Epithelial cell of esophagus (primary cell): ENCODE measurements around the gene ERCC5.

Experiments
- DNase-seq: peaks from one replicate; pipeline ENCODE4 v3.0.0; 2010; ENCODE audit warnings: low read depth
- H3K4me3 ChIP-seq: 2 replicates; pipeline ENCODE4 v1.5.1; 2011; ENCODE audit warnings: mild to moderate bottlenecking, low read length, control low read depth
- CTCF ChIP-seq: IDR thresholded peaks from 2 replicates; pipeline ENCODE4 v1.5.1; 2011; ENCODE audit warnings: low read depth, mild to moderate bottlenecking, low read length, control low read depth, inconsistent platforms; ENCODE audit not compliant: insufficient read depth; ENCODE audit errors: missing control alignments

Gene ERCC5

GRCh38 chr13:102909971-102910370 lies 64.1 kb downstream of the ERCC5 start:
- no peak for TF ChIP-seq CTCF
- no peak for DNase-seq
- no peak overlapping the region for H3K4me3 ChIP-seq

GRCh38 chr13:102911336-102911735 lies 65.5 kb downstream of the ERCC5 start:
- DNase-seq = peak; percentile 99
- TF ChIP-seq CTCF = no peak
- no peak overlapping the region for H3K4me3 ChIP-seq

GRCh38 chr13:102912599-102912998 lies 66.8 kb downstream of the ERCC5 start:
- no peak for DNase-seq
- no peak overlapping the region for H3K4me3 ChIP-seq
- no peak for TF ChIP-seq CTCF

GRCh38 chr13:102913914-102914313 lies 68.1 kb downstream of the ERCC5 start:
- no peak overlapping the region for H3K4me3 ChIP-seq
- DNase-seq = peak; percentile 91
- no peak for TF ChIP-seq CTCF

GRCh38 chr13:102914339-102914930 lies 68.6 kb downstream of the ERCC5 start:
- TF ChIP-seq CTCF = no peak
- no peak for DNase-seq
- H3K4me3 ChIP-seq = no peak overlapping the region

- no peak for DNase-seq
- H3K4me3 ChIP-seq = no peak overlapping the region
- no peak for TF ChIP-seq CTCF
Observed at GRCh38 chr13:102915393-102915930, 69.6 kb downstream of the ERCC5 start.

- H3K4me3 ChIP-seq = no peak overlapping the region
- TF ChIP-seq CTCF = no peak
- no peak for DNase-seq
Observed at GRCh38 chr13:102917019-102917418, 71.2 kb downstream of the ERCC5 start.
